Measurements from ENCODE around the gene RECK.

GRCh38 chr9:35996358-35996970 lies 40.2 kb upstream of the RECK start:
- TF ChIP-seq, protein P1, sequence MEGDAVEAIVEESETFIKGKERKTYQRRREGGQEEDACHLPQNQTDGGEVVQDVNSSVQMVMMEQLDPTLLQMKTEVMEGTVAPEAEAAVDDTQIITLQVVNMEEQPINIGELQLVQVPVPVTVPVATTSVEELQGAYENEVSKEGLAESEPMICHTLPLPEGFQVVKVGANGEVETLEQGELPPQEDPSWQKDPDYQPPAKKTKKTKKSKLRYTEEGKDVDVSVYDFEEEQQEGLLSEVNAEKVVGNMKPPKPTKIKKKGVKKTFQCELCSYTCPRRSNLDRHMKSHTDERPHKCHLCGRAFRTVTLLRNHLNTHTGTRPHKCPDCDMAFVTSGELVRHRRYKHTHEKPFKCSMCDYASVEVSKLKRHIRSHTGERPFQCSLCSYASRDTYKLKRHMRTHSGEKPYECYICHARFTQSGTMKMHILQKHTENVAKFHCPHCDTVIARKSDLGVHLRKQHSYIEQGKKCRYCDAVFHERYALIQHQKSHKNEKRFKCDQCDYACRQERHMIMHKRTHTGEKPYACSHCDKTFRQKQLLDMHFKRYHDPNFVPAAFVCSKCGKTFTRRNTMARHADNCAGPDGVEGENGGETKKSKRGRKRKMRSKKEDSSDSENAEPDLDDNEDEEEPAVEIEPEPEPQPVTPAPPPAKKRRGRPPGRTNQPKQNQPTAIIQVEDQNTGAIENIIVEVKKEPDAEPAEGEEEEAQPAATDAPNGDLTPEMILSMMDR (IDR thresholded peaks at IDR 0.05) = no peak
- TF ChIP-seq POLR2A (IDR thresholded peaks at IDR 0.05) = no peak
